ENCODE results near the gene MAPKAP1.
"Not testable (repeated sequence)": the region's sequence is repeated elsewhere in the genome, so short reads cannot be mapped to it uniquely, and the experiment has no call there.

Gene MAPKAP1

DNA sequence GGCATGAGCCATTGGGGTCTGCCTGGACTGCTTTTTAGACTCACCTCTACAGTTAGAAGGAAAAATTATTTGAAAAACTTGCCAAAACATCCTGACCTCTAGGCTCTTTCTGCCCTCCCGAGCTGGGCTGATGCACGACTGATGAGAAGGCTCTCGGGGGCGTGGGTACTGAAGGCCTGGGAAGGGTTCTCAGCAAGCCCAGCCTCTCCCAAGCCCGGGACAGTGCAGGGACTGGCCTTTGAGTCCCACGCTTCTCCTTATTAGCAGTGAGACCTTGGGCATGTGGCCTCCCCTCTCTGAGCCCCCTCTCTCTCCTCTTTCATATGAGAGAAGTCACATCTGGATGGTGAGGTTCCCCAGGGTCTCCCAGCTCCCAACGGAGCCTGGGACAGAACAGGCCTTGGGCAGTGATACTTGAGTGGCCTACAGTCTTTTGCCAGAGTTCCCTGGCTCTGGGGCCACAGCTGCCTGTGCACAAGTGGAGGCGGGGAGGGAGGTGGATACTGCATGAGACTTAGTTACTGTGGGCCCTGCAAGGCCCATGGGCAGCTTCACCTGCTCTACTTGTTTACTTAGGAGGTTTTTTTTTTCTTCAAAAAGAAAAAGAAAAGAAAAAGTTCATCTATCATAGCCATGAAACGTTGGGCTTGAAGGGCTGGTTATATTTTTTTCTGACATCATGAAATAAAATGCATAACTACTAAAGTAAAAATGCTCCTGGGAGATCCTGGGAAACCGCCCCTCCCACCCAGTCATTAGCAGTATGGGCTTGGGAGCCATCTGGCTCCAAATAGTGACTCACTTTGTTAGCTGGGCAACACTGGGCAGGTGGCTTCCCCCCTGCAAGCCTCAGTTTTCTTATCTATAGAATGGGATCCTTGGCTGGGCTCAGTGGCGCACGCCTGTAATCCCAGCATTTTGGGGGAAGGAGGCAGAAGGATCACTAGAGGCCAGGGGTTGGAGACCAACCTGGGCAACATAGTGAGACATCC is 306.0 kb downstream of the MAPKAP1 start:
- Histone ChIP-seq H3K36me3 (ENCODE audit: control insufficient read depth in 2 of 2, insufficient read depth in 2 of 2, low read length in 2 of 2) (no peaks in the 10 kb centered on the region), H3K9me3 (ENCODE audit: control insufficient read depth in 2 of 2, low read length in 2 of 2) (no peaks in the 10 kb centered on the region)

DNA sequence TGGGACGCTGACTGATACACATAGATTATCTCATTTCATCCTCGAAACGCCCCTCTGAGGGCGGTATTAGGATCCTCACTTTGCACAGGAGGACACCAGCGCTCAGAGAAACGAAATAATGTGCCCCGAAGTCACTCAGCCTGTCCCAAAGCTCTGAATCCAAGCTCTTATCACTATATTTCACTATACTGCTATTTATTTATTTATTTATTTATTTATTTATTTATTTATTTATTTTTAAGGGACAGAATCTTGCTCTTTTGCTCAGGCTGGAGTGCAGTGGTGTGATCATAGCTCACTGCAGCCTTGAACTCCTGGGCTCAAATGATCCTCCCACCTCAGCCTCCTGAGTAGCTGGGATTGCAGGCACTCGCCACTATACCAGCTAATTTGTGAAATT is 306.8 kb downstream of the MAPKAP1 start:
- H3K27ac ChIP-seq (ENCODE audit: low read length); H3K27me3 ChIP-seq (ENCODE audit: control insufficient read depth in 1 of 2, insufficient read depth in 2 of 2, low read length in 2 of 2); H3K4me1 ChIP-seq (ENCODE audit: control insufficient read depth, insufficient read depth, low read length); H3K9ac ChIP-seq (ENCODE audit: low read length in 2 of 2); H3K9me3 ChIP-seq (ENCODE audit: control insufficient read depth in 2 of 2, low read length in 2 of 2); H3K4me3 ChIP-seq (ENCODE audit: low read length in 2 of 2); H3K36me3 ChIP-seq (ENCODE audit: control insufficient read depth in 2 of 2, insufficient read depth in 2 of 2, low read length in 2 of 2): not testable (repeated sequence)

More for the DNA sequence above, 306.0 kb downstream of the MAPKAP1 start:
- Histone ChIP-seq H3K4me1 (ENCODE audit: control insufficient read depth, insufficient read depth, low read length) (no peaks in the 10 kb centered on the region), H3K9ac (ENCODE audit: low read length in 2 of 2) (no peak overlapping the region), H3K4me3 (ENCODE audit: low read length in 2 of 2) (no peak overlapping the region), H3K27me3 (ENCODE audit: control insufficient read depth in 1 of 2, insufficient read depth in 2 of 2, low read length in 2 of 2) (no peaks in the 10 kb centered on the region), H3K27ac (ENCODE audit: low read length) (no peak overlapping the region)

DNA sequence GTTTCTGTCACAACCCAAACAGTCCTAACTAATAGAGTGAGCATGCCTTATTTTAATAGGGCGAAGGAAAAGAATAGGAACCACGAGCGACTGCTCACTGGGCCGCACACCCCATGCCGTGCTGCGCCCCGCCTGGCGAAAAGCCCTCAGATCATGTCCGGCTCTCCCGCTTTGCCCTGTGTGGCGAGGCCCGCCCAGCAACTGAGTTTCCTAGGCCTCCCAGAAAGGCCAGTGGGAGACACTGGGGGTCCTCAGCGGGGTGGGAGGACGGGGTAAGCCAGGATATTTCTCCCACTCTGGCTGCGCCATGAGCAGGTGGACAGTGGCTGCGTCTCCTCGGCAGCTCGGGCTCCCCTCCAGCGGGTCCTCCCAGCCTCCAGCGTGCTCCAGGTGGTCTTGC is 307.3 kb downstream of the MAPKAP1 start:
- Histone ChIP-seq H3K27ac (ENCODE audit: low read length) (no peak overlapping the region), H3K4me3 (ENCODE audit: low read length in 2 of 2) (no peak overlapping the region), H3K36me3 (ENCODE audit: control insufficient read depth in 2 of 2, insufficient read depth in 2 of 2, low read length in 2 of 2) (no peaks in the 10 kb centered on the region), H3K9me3 (ENCODE audit: control insufficient read depth in 2 of 2, low read length in 2 of 2) (no peaks in the 10 kb centered on the region), H3K4me1 (ENCODE audit: control insufficient read depth, insufficient read depth, low read length) (no peaks in the 10 kb centered on the region), H3K27me3 (ENCODE audit: control insufficient read depth in 1 of 2, insufficient read depth in 2 of 2, low read length in 2 of 2) (no peaks in the 10 kb centered on the region), H3K9ac (ENCODE audit: low read length in 2 of 2) (no peak overlapping the region)

DNA sequence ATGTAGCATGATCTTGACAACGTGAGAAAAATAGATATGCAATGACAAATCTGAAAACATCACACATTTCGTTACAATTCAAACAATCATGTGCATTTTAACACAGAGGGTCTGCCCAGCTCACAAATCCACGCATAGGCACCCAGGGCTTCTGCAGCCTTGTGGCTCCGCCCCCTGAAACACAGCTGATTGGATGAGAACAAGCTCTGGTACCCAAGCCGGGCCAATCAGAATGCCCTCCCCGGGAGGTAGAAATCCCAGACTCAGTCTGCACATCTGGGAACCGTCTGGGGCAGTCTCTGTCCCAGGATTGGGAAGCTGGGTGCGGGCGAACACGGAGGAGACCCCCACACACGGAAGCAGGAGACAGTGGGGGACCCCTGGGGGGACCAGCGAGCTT is 307.8 kb downstream of the MAPKAP1 start:
- Histone ChIP-seq H3K9ac (ENCODE audit: low read length in 2 of 2) (no peak overlapping the region), H3K4me3 (ENCODE audit: low read length in 2 of 2) (no peak overlapping the region), H3K4me1 (ENCODE audit: control insufficient read depth, insufficient read depth, low read length) (no peaks in the 10 kb centered on the region), H3K27ac (ENCODE audit: low read length) (no peak overlapping the region), H3K27me3 (ENCODE audit: control insufficient read depth in 1 of 2, insufficient read depth in 2 of 2, low read length in 2 of 2) (no peaks in the 10 kb centered on the region), H3K9me3 (ENCODE audit: control insufficient read depth in 2 of 2, low read length in 2 of 2) (no peaks in the 10 kb centered on the region), H3K36me3 (ENCODE audit: control insufficient read depth in 2 of 2, insufficient read depth in 2 of 2, low read length in 2 of 2) (no peaks in the 10 kb centered on the region)

DNA sequence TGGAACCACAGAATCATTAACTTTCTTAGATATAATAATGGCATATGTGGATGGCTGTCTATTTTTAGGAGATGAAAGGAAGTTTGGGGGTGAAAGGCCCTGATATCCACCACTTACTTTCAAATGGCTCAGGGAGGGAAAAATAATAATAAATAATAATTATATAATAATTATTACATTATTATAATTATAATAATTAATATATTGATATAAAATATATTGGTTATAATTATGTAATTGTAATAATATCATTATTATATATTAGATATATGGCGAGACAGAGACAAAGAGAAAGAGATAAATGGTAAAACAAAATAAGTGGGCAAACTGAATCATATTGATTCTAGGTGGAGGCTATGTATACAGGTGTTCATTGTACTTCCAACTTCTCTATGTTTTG is 308.8 kb downstream of the MAPKAP1 start:
- H3K4me1 ChIP-seq (ENCODE audit: control insufficient read depth, insufficient read depth, low read length), result no peaks in the 10 kb centered on the region
- H3K4me3 ChIP-seq (ENCODE audit: low read length in 2 of 2), result no peak overlapping the region
- no peak overlapping the region for H3K27ac ChIP-seq (ENCODE audit: low read length)
- H3K9ac ChIP-seq (ENCODE audit: low read length in 2 of 2), result no peak overlapping the region
- no peaks in the 10 kb centered on the region for H3K36me3 ChIP-seq (ENCODE audit: control insufficient read depth in 2 of 2, insufficient read depth in 2 of 2, low read length in 2 of 2)
- H3K27me3 ChIP-seq (ENCODE audit: control insufficient read depth in 1 of 2, insufficient read depth in 2 of 2, low read length in 2 of 2), result no peaks in the 10 kb centered on the region
- H3K9me3 ChIP-seq (ENCODE audit: control insufficient read depth in 2 of 2, low read length in 2 of 2), result no peaks in the 10 kb centered on the region

DNA sequence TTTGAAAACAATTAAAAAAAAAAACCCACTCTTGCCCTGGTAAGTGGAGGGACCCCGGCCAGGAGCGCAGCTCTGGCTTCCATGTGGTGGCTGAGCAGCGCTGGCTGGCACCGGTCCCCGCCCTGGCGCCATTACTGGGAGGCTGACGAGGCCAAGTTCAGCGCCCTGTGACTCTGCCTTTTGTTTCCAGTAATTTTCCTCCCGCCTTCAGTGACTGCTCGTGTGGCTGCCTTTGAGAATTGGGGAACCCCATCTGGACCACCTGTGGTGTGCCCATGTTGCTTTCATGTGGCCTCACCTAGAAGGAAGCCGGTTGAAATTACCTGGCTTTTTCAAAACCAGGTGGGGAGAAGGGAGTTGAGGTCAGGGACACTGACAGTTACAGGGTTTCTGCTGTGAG is 309.3 kb downstream of the MAPKAP1 start:
- H3K27me3 ChIP-seq (ENCODE audit: control insufficient read depth in 1 of 2, insufficient read depth in 2 of 2, low read length in 2 of 2), result no peaks in the 10 kb centered on the region
- no peaks in the 10 kb centered on the region for H3K36me3 ChIP-seq (ENCODE audit: control insufficient read depth in 2 of 2, insufficient read depth in 2 of 2, low read length in 2 of 2)
- no peaks in the 10 kb centered on the region for H3K4me1 ChIP-seq (ENCODE audit: control insufficient read depth, insufficient read depth, low read length)
- H3K9me3 ChIP-seq (ENCODE audit: control insufficient read depth in 2 of 2, low read length in 2 of 2), result no peaks in the 10 kb centered on the region
- H3K4me3 ChIP-seq (ENCODE audit: low read length in 2 of 2), result no peak overlapping the region
- H3K27ac ChIP-seq (ENCODE audit: low read length), result no peak overlapping the region
- H3K9ac ChIP-seq (ENCODE audit: low read length in 2 of 2), result no peak overlapping the region

DNA sequence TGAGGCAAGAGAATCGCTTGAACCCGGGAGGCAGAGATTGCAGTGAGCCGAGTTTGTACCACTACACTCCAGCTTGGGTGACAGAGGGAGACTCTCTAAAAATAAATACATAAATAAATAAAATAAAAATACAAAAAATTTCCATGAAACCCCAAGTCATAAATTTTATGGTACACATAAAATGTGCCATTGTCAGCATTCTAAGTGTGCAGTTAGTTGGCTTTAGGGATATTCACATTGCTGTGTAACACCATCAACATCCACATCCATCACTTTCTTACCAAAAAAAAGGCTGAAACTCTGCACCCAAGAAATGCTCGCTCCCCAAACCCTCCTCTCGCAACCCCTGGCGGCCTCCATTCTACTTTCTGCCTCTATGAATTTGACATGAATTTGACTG is 310.2 kb downstream of the MAPKAP1 start:
- no peaks in the 10 kb centered on the region for H3K27me3 ChIP-seq (ENCODE audit: control insufficient read depth in 1 of 2, insufficient read depth in 2 of 2, low read length in 2 of 2)
- H3K4me3 ChIP-seq (ENCODE audit: low read length in 2 of 2), result no peak overlapping the region
- no peak overlapping the region for H3K9ac ChIP-seq (ENCODE audit: low read length in 2 of 2)
- H3K36me3 ChIP-seq (ENCODE audit: control insufficient read depth in 2 of 2, insufficient read depth in 2 of 2, low read length in 2 of 2), result no peaks in the 10 kb centered on the region
- no peak overlapping the region for H3K27ac ChIP-seq (ENCODE audit: low read length)
- no peaks in the 10 kb centered on the region for H3K9me3 ChIP-seq (ENCODE audit: control insufficient read depth in 2 of 2, low read length in 2 of 2)
- H3K4me1 ChIP-seq (ENCODE audit: control insufficient read depth, insufficient read depth, low read length), result no peaks in the 10 kb centered on the region

DNA sequence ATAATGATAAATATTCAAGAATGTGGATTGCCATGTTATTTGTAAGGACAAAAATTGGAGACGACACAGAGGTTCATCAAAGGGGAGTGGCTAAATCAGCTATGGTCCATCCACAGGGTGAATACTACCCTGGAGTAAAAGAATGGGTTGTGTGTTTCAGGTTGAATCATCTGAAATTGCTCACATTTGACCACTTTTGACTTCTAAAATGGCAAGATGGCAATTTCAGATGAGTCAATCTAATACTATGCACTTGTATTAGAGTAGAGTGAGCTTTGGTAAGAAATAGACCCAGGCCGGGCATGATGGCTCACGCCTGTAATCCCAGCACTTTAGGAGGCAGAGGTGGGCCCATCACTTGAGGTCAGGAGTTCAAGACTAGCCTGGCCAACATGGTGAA is 313.6 kb downstream of the MAPKAP1 start:
- no peaks in the 10 kb centered on the region for H3K9me3 ChIP-seq (ENCODE audit: control insufficient read depth in 2 of 2, low read length in 2 of 2)

DNA sequence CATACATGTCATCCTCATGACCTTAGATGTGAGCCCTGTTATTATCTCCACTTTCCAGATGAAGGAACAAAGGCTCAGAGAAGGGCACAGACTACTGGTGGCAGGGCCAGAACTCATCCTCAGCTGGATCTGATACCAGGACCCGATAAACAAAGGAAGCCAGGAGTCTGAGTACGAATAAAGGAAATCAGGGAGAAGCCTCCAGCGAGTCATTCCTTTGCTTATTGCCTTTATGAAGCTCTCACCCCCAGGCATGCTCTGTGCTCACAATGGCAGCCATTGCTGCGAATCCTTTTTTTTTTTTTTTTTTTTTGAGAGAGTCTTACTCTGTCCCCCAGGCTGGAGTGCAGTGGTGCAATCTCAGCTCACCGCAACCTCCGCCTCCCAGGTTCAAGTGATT is 315.3 kb downstream of the MAPKAP1 start:
- no peaks in the 10 kb centered on the region for H3K27me3 ChIP-seq (ENCODE audit: control insufficient read depth in 1 of 2, insufficient read depth in 2 of 2, low read length in 2 of 2)
- H3K4me1 ChIP-seq (ENCODE audit: control insufficient read depth, insufficient read depth, low read length), result no peaks in the 10 kb centered on the region
- H3K9me3 ChIP-seq (ENCODE audit: control insufficient read depth in 2 of 2, low read length in 2 of 2), result no peaks in the 10 kb centered on the region
- no peak overlapping the region for H3K27ac ChIP-seq (ENCODE audit: low read length)
- no peaks in the 10 kb centered on the region for H3K36me3 ChIP-seq (ENCODE audit: control insufficient read depth in 2 of 2, insufficient read depth in 2 of 2, low read length in 2 of 2)
- H3K4me3 ChIP-seq (ENCODE audit: low read length in 2 of 2), result no peak overlapping the region
- H3K9ac ChIP-seq (ENCODE audit: low read length in 2 of 2), result no peak overlapping the region

More for the DNA sequence above, 313.6 kb downstream of the MAPKAP1 start:
- Histone ChIP-seq H3K27ac (ENCODE audit: low read length) (no peak overlapping the region), H3K27me3 (ENCODE audit: control insufficient read depth in 1 of 2, insufficient read depth in 2 of 2, low read length in 2 of 2) (no peaks in the 10 kb centered on the region), H3K36me3 (ENCODE audit: control insufficient read depth in 2 of 2, insufficient read depth in 2 of 2, low read length in 2 of 2) (no peaks in the 10 kb centered on the region), H3K4me1 (ENCODE audit: control insufficient read depth, insufficient read depth, low read length) (no peaks in the 10 kb centered on the region), H3K9ac (ENCODE audit: low read length in 2 of 2) (no peak overlapping the region), H3K4me3 (ENCODE audit: low read length in 2 of 2) (no peak overlapping the region)

DNA sequence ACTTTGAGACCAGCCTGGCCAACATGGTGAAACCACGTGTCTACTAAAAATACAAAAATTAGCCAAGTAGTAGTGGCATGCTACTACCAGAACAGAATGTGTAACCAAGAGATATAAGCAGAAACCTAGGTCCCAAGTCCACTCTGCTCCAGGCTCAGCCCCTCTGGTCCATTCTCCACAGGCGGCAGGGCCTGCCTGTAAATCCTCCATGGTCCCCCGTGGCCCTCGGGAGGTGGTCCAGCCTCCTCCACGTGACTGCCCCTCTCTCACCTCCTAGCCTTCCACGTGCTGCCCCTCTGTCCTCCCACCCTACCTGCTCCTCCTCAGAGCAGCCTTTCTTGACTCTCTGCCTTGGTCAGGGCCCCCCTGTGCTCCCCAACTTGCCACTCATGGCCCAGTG is 318.0 kb downstream of the MAPKAP1 start:
- H3K4me1 ChIP-seq (ENCODE audit: control insufficient read depth, insufficient read depth, low read length), result no peaks in the 10 kb centered on the region
- H3K27me3 ChIP-seq (ENCODE audit: control insufficient read depth in 1 of 2, insufficient read depth in 2 of 2, low read length in 2 of 2), result no peaks in the 10 kb centered on the region
- no peaks in the 10 kb centered on the region for H3K36me3 ChIP-seq (ENCODE audit: control insufficient read depth in 2 of 2, insufficient read depth in 2 of 2, low read length in 2 of 2)
- H3K4me3 ChIP-seq (ENCODE audit: low read length in 2 of 2), result no peak overlapping the region
- H3K9me3 ChIP-seq (ENCODE audit: control insufficient read depth in 2 of 2, low read length in 2 of 2), result no peaks in the 10 kb centered on the region
- no peak overlapping the region for H3K9ac ChIP-seq (ENCODE audit: low read length in 2 of 2)
- H3K27ac ChIP-seq (ENCODE audit: low read length), result no peak overlapping the region

DNA sequence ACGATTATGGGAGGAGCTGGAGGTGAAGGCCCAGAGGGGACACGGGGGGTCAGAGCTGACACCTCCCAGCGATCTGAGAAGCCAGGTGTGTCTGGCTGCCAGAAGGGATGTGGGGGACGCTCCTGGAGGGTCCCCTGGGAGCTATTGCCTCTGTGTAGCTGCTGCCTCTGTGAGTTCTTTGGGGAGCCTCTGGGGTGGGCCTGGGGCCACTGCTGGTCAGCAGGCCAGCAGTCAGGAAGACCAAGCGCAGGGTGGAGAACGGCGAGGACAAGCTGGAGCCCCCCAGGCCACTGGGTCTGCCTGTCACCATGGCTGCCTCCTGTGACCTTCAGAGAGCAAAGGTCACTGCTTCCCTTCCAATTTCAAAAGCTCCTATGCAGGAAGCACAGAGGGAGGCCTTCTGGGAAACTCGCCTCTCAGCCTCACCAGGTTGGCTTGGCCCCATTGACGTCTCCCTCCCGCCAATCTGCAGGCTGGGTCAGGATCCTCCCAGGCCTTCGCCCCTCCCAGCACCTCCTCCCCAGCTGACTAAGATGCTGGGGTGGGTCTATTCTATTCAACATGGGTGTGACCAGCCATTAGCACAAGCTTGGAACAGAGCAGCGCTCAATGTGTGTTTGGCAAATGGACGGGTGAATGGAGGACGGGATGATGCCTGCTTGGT is 319.0 kb downstream of the MAPKAP1 start:
- no peak overlapping the region for H3K9ac ChIP-seq (ENCODE audit: low read length in 2 of 2)
- no peak overlapping the region for H3K27ac ChIP-seq (ENCODE audit: low read length)
- H3K4me1 ChIP-seq (ENCODE audit: control insufficient read depth, insufficient read depth, low read length), result no peaks in the 10 kb centered on the region
- no peaks in the 10 kb centered on the region for H3K9me3 ChIP-seq (ENCODE audit: control insufficient read depth in 2 of 2, low read length in 2 of 2)
- no peaks in the 10 kb centered on the region for H3K27me3 ChIP-seq (ENCODE audit: control insufficient read depth in 1 of 2, insufficient read depth in 2 of 2, low read length in 2 of 2)
- no peak overlapping the region for H3K4me3 ChIP-seq (ENCODE audit: low read length in 2 of 2)
- H3K36me3 ChIP-seq (ENCODE audit: control insufficient read depth in 2 of 2, insufficient read depth in 2 of 2, low read length in 2 of 2), result no peaks in the 10 kb centered on the region
